Measurements from ENCODE around the gene CSAG2.

Gene CSAG2

GRCh38 chrX:152658302-152658701, 50.8 kb downstream of the CSAG2 start:
- no peak for DNase-seq

Data from NCI-H510A (cell line).